Fibroblast of skin of scalp (primary cell): ENCODE data around the gene ADCK2.
"Not testable (repeated sequence)": the region's sequence is repeated elsewhere in the genome, so short reads cannot be mapped to it uniquely, and the experiment has no call there.

Source experiments
- DNase-seq: peaks from one replicate; pipeline ENCODE4 v3.0.0-alpha.2; 2013

Gene ADCK2

DNA sequence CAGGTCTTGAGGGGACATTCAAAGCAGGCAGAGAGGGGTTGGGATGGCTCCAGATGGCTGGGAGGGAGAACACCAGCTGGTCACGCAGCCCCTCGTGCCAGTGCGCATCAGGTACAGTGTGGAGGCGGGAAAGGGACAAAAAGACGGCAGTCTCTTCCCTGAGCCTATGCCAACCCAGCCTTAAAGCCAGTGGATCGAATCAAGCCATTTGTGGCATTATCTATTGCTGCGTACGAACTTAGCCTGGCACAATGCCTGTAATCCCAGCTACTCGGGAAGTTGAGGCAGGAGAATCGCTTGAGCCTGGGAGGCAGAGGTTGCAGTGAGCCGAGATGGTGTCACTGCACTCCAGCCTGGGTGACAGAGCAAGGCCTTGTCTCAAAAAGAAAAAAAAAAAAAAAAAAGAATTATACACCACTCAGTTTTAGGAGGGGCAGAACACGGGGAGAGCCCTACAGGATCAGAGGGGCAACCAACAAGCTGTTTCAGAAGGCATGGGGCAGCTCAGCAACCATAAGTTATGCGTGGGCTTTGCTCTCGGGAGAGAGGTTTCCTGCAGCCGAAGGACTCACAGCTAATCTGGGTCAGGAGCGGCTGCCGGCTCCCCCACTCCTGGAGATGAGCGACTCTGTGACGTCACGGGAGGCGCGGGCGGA, 23.4 kb downstream of the ADCK2 start:
- peak; percentile 94 for DNase-seq

- peak; percentile 84 for DNase-seq
Observed at GRCh38 chr7:140696680-140697446, 24.1 kb downstream of the ADCK2 start, which contains the start of gene NDUFB2. Gene NDUFB2 (plus strand): TSS chr7:140696708. CDS start chr7:140696745, 37 bp downstream.

DNA sequence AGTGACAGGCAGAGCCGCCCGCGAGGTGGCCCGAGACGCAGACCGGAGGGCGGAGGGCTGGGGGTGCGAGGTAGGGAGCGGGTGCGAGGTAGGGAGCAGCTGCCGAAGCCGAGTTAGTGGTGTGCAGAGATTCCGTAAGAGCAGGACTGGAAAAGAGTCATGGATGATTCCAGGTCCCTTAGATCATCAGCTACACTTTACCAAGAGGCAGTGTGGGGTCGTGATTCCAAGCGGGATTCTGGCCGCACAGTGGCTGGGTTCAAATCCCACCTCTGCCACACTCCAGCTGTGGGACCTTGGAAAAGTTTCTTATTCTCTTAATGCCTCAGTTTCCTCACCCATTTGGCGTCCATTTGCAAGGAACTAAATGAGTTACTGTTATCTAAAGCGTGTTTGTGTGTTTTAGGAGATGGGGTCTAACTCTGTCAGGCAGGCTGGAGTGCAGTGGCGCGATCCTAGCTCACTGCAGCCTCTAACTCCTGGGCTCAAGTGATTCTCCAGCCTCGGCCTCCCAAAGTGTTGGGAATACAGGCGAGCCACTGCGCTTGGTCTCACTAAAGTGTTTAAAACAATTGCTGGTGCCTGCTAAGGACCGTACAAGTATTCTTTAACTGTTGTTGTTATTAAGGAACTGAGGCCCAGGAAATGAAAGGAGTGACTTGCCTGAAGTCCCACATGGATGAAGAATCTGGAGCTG, 24.9 kb downstream of the ADCK2 start:
- DNase-seq = no peak

GRCh38 chr7:140698477-140698876, 25.7 kb downstream of the ADCK2 start:
- DNase-seq = no peak

- DNase-seq = no peak
Observed at GRCh38 chr7:140702774-140703173, 30.0 kb downstream of the ADCK2 start.

DNA sequence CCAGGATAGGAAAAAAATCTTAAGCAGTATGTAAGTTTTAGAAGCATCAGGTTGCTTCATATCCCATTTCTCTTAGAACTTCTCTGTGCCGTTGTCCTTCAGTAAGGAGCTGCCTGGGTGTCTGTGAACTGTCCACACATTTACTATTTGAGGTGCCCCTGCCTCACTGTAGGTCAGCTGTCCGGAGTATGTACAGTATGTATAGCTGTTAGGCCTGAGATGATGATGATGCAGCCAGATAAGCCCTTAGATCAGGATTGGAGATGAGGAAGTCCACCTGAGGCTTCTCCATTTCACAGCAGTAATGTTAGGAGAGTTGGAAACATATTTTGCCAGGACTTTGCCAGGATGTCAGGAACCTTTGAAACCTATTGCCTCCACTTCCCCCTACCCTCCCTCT, 31.5 kb downstream of the ADCK2 start:
- no peak for DNase-seq

GRCh38 chr7:140707132-140707531, 34.4 kb downstream of the ADCK2 start:
- no peak for DNase-seq

DNA sequence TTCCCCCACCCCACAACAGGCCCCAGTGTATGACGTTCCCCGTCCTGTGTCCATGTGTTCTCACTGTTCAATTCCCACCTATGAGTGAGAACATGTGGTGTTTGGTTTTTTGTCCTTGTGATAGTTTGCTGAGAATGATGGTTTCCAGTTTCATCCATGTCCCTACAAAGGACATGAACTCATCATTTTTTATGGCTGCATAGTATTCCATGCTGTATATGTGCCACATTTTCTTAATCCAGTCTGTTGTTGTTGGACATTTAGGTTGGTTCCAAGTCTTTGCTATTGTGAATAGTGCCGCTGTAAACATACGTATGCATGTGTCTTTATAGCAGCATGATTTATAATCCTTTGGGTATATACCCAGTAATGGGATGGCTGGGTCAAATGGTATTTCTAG, 36.0 kb downstream of the ADCK2 start:
- DNase-seq = not testable (repeated sequence)

GRCh38 chr7:140712392-140712791, 39.6 kb downstream of the ADCK2 start:
- not testable (repeated sequence) for DNase-seq

GRCh38 chr7:140714331-140715040, 41.7 kb downstream of the ADCK2 start:
- DNase-seq = no peak

GRCh38 chr7:140719721-140720120, 47.0 kb downstream of the ADCK2 start:
- DNase-seq = no peak

- DNase-seq = no peak
Observed at GRCh38 chr7:140722254-140722653, 49.5 kb downstream of the ADCK2 start.

DNA sequence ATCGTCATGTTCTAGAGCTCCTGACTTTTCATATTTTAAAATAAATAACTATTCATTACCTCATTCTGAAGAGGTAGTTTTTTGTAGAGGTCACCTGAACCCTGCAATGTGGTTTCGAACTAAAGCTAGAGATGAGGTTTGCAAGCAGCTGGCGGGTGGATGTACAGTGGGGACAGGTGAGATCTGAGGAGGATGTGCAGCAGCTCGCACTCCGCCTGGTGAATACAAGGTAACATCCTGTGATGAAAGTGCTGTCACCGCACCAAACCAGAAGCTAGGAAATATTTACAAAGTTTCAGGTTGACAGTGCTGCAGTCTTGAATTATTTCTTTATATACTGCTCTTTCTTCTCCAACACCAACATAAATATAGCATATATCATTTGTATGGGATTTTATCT, 50.3 kb downstream of the ADCK2 start:
- no peak for DNase-seq

GRCh38 chr7:140723574-140723973, 50.8 kb downstream of the ADCK2 start:
- no peak for DNase-seq

GRCh38 chr7:140724706-140725105, 52.0 kb downstream of the ADCK2 start:
- DNase-seq = no peak

DNA sequence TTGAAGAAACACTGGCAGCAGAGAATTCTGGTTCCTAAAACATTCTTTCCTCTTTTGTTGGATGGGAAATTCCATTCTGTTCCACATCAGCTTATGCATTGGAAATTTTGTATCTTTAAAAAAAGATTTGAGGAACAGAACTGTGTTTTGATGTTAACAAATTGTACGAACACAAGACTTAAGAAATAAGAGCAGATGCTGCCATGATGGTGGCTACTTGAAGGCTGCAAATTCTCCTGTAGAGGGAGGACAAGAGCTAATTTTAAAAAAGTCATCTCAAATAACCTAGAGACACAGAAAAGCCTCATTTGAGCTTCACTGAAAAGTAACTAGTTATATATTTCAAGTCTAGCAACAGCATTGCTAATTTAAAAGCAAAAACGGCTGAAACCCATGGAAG, 53.5 kb downstream of the ADCK2 start:
- peak; percentile 17 for DNase-seq

GRCh38 chr7:140732416-140732815, 59.7 kb downstream of the ADCK2 start:
- no peak for DNase-seq

GRCh38 chr7:140734096-140734495, 61.4 kb downstream of the ADCK2 start:
- no peak for DNase-seq

DNA sequence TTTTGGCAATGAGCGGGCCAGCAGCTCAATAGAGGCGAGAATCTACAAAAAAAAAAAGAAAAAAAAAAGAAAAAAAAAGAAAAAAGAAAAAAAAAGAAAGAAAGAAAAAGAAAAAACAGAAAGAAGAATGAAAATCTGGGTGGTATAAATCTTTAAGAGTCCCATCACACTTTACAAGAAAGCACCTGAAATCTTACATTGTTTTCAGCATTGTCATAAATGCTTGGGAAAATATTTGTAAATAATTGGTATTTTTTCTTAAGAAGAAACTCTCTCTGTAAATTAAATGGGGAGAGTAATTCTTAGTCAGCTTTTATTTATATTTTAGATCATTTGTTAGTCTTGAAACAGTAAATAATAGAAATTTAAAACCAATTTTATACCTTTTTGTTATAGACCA, 62.0 kb downstream of the ADCK2 start:
- no peak for DNase-seq

GRCh38 chr7:140738280-140738679, 65.5 kb downstream of the ADCK2 start:
- no peak for DNase-seq

GRCh38 chr7:140743255-140743654, 70.5 kb downstream of the ADCK2 start:
- not testable (repeated sequence) for DNase-seq

DNA sequence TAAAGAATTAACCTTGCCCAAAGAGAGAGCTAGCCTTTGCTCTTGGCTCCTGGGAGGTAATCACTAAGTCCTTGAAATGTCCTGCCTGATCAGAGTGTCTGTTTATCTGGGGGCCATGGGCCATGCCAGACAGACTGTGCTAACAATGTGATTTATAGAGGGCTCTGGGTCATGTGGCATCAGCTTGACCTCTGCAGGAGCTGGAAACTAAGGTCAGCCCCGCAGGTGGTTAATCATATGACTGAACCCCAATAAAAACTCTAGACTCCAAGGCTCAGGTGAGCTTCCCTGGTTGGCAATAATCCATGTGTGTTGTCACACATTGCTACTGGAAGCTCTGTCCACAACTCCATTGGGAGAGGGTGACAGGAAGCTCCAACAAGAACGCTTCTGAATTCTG, 71.3 kb downstream of the ADCK2 start:
- no peak for DNase-seq
